Epithelial cell of prostate (primary cell): ENCODE data around the gene C16orf46.

Experiments used
- DNase-seq: peaks from one replicate; pipeline ENCODE4 v3.0.0-alpha.2; 2011; ENCODE audit warnings: low read depth, low spot score
- H3K27ac ChIP-seq: fragments of 450-650 bp; 2 replicates; pipeline ENCODE4 v1.5.1; 2017; ENCODE audit warnings: mild to moderate bottlenecking

Gene C16orf46

GRCh38 chr16:81076566-81077075 is 417 bp downstream of the C16orf46 start:
- peak; percentile 37 for DNase-seq
- peak overlapping the region; percentile 86 for H3K27ac ChIP-seq

GRCh38 chr16:81073560-81074330 is 3.3 kb downstream of the C16orf46 start:
- H3K27ac ChIP-seq: peak overlapping the region; percentile 8
- DNase-seq: no peak

GRCh38 chr16:81071805-81072204 is 5.2 kb downstream of the C16orf46 start:
- H3K27ac ChIP-seq: peak overlapping the region; percentile 75
- peak; percentile 58 for DNase-seq

- peak overlapping the region; percentile 75 for H3K27ac ChIP-seq
- DNase-seq: no peak
These were observed 6.1 kb downstream of the C16orf46 start for GRCh38 chr16:81070979-81071378.

GRCh38 chr16:81069063-81069462 is 8.0 kb downstream of the C16orf46 start:
- no peak overlapping the region for H3K27ac ChIP-seq
- DNase-seq: no peak

GRCh38 chr16:81067166-81067565 is 9.9 kb downstream of the C16orf46 start:
- H3K27ac ChIP-seq: peak overlapping the region; percentile 33
- DNase-seq: peak; percentile 5

- H3K27ac ChIP-seq: peak overlapping the region; percentile 33
- no peak for DNase-seq
These were observed 10.4 kb downstream of the C16orf46 start for GRCh38 chr16:81066681-81067080.

- no peak overlapping the region for H3K27ac ChIP-seq
- DNase-seq: no peak
These were observed 15.0 kb downstream of the C16orf46 start for GRCh38 chr16:81061871-81062608.

- no peak overlapping the region for H3K27ac ChIP-seq
These were observed 15.8 kb downstream of the C16orf46 start for GRCh38 chr16:81061307-81061640.

GRCh38 chr16:81060576-81061306 is 16.3 kb downstream of the C16orf46 start:
- no peak for DNase-seq
- no peak overlapping the region for H3K27ac ChIP-seq

More at GRCh38 chr16:81061307-81061640, 15.8 kb downstream of the C16orf46 start:
- DNase-seq: no peak

- DNase-seq: no peak
- H3K27ac ChIP-seq: no peak overlapping the region
These were observed 23.3 kb downstream of the C16orf46 start for GRCh38 chr16:81053761-81054160.

GRCh38 chr16:81042821-81043220 is 34.2 kb downstream of the C16orf46 start:
- no peak for DNase-seq

GRCh38 chr16:81041696-81042095 is 35.3 kb downstream of the C16orf46 start:
- no peak for DNase-seq
- no peak overlapping the region for H3K27ac ChIP-seq

More at GRCh38 chr16:81042821-81043220, 34.2 kb downstream of the C16orf46 start:
- H3K27ac ChIP-seq: no peak overlapping the region

GRCh38 chr16:81040842-81041241 is 36.2 kb downstream of the C16orf46 start:
- no peak overlapping the region for H3K27ac ChIP-seq
- DNase-seq: no peak

GRCh38 chr16:81040131-81040530 is 36.9 kb downstream of the C16orf46 start:
- DNase-seq: no peak
- no peak overlapping the region for H3K27ac ChIP-seq

GRCh38 chr16:81036751-81037350 is 40.2 kb downstream of the C16orf46 start:
- DNase-seq: peak; percentile 5
- peak overlapping the region; percentile 70 for H3K27ac ChIP-seq

GRCh38 chr16:81035975-81036750 is 40.9 kb downstream of the C16orf46 start:
- H3K27ac ChIP-seq: peak overlapping the region; percentile 70
- no peak for DNase-seq

GRCh38 chr16:81035398-81035974 is 41.6 kb downstream of the C16orf46 start, which contains the start of gene ATMIN:
TSS of gene ATMIN (plus strand) at chr16:81035842. CDS start at chr16:81035871, 29 bp downstream.
- peak; percentile 31 for DNase-seq
- peak within 1 kb of the TSS; percentile 70 for H3K27ac ChIP-seq
